ENCODE results near the gene PHACTR3.

The PHACTR3 gene

DNA sequence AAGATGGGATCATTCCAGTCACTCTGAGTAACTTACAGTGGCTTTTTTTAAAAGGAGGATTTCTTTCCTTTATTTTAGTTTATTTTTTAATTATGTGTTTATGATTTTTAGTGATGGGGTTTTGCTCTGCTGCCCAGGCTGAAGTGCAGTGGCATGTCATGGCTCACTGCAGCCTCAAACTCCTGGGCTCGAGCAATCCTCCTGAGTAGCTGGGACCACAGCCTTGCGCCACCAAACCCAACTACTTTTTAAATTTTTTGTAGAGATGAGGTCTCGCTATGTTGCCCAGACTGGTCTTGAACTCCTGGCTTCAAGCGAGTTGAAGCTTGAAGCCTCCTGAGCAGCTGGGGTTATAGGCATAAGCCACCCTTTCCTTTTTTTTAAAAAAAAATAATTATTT is 31.8 kb upstream of the PHACTR3 start:
- WGBS (ENCODE audit: extremely low coverage, insufficient coverage, insufficient read length): no CpG with 5 or more reads among the region's 4 CpGs

GRCh38 chr20:59573837-59574236 is 30.5 kb upstream of the PHACTR3 start:
- H3K27me3 ChIP-seq (ENCODE audit: insufficient read depth, low read length): peaks cover 36% of the 10 kb centered on the region
- H3K79me1 ChIP-seq (ENCODE audit: low read length): no peaks in the 10 kb centered on the region
- no peak overlapping the region for H2BK5ac ChIP-seq (ENCODE audit: low read depth, low read length, poor library complexity)
- no peak overlapping the region for H3K4ac ChIP-seq (ENCODE audit: low read depth, low read length)
- no peak overlapping the region for H4K91ac ChIP-seq (ENCODE audit: low read depth, low read length)
- no CpG with 5 or more reads among the region's 8 CpGs for WGBS (ENCODE audit: extremely low coverage, insufficient coverage, insufficient read length)
- no peak overlapping the region for H2BK120ac ChIP-seq (ENCODE audit: insufficient read depth, low read length, poor library complexity)
- DNase-seq: no peak
- H3K9ac ChIP-seq (ENCODE audit: low read length): no peak overlapping the region
- H2BK12ac ChIP-seq (ENCODE audit: low read length): no peak overlapping the region
- H2AFZ ChIP-seq (ENCODE audit: insufficient read depth, low read length, poor library complexity): no peak overlapping the region
- H3K4me2 ChIP-seq (ENCODE audit: low read length): no peak overlapping the region
- H2AK5ac ChIP-seq (ENCODE audit: low read length): no peak overlapping the region
- H4K12ac ChIP-seq (ENCODE audit: low read depth, low read length): no peak overlapping the region
- H3K14ac ChIP-seq (ENCODE audit: low read length): no peak overlapping the region
- H3K4me1 ChIP-seq (ENCODE audit: control insufficient read depth in 1 of 2, insufficient read depth in 2 of 2, low read length in 2 of 2): no peaks in the 10 kb centered on the region
- H4K8ac ChIP-seq (ENCODE audit: low read depth, low read length): no peak overlapping the region
- no peak overlapping the region for H3K18ac ChIP-seq (ENCODE audit: low read length)
- no peaks in the 10 kb centered on the region for H3K36me3 ChIP-seq (ENCODE audit: control insufficient read depth in 1 of 2, insufficient read depth in 2 of 2, low read length in 2 of 2)
- H3K9me3 ChIP-seq (ENCODE audit: insufficient read depth, low read depth, low read length): peaks cover 7% of the 10 kb centered on the region
- no peaks in the 10 kb centered on the region for H3K79me2 ChIP-seq (ENCODE audit: control insufficient read depth, insufficient read depth, low read length, poor library complexity)
- H3K23ac ChIP-seq (ENCODE audit: low read length): no peak overlapping the region
- no peak overlapping the region for H3K4me3 ChIP-seq (ENCODE audit: low read depth, low read length)
- no peak overlapping the region for H3K27ac ChIP-seq (ENCODE audit: low read depth, low read length)

More for the DNA sequence above, 31.8 kb upstream of the PHACTR3 start:
- H3K27ac ChIP-seq (ENCODE audit: low read depth, low read length): no peak overlapping the region
- H3K79me2 ChIP-seq (ENCODE audit: control insufficient read depth, insufficient read depth, low read length, poor library complexity): no peaks in the 10 kb centered on the region
- no peak overlapping the region for H2BK12ac ChIP-seq (ENCODE audit: low read length)
- no peak overlapping the region for H4K12ac ChIP-seq (ENCODE audit: low read depth, low read length)
- no peak overlapping the region for H3K18ac ChIP-seq (ENCODE audit: low read length)
- H3K4ac ChIP-seq (ENCODE audit: low read depth, low read length): no peak overlapping the region
- H2BK5ac ChIP-seq (ENCODE audit: low read depth, low read length, poor library complexity): no peak overlapping the region
- no peak for DNase-seq
- no peak overlapping the region for H3K9ac ChIP-seq (ENCODE audit: low read length)
- peaks cover 23% of the 10 kb centered on the region for H3K27me3 ChIP-seq (ENCODE audit: insufficient read depth, low read length)
- H2BK120ac ChIP-seq (ENCODE audit: insufficient read depth, low read length, poor library complexity): no peak overlapping the region
- H3K9me3 ChIP-seq (ENCODE audit: insufficient read depth, low read depth, low read length): peaks cover 4% of the 10 kb centered on the region
- no peak overlapping the region for H4K91ac ChIP-seq (ENCODE audit: low read depth, low read length)
- no peak overlapping the region for H4K8ac ChIP-seq (ENCODE audit: low read depth, low read length)
- no peaks in the 10 kb centered on the region for H3K36me3 ChIP-seq (ENCODE audit: control insufficient read depth in 1 of 2, insufficient read depth in 2 of 2, low read length in 2 of 2)
- H3K4me3 ChIP-seq (ENCODE audit: low read depth, low read length): no peak overlapping the region
- no peak overlapping the region for H3K14ac ChIP-seq (ENCODE audit: low read length)
- no peak overlapping the region for H3K4me2 ChIP-seq (ENCODE audit: low read length)
- no peak overlapping the region for H2AK5ac ChIP-seq (ENCODE audit: low read length)
- no peak overlapping the region for H2AFZ ChIP-seq (ENCODE audit: insufficient read depth, low read length, poor library complexity)
- H3K4me1 ChIP-seq (ENCODE audit: control insufficient read depth in 1 of 2, insufficient read depth in 2 of 2, low read length in 2 of 2): no peaks in the 10 kb centered on the region
- no peaks in the 10 kb centered on the region for H3K79me1 ChIP-seq (ENCODE audit: low read length)
- H3K23ac ChIP-seq (ENCODE audit: low read length): no peak overlapping the region

DNA sequence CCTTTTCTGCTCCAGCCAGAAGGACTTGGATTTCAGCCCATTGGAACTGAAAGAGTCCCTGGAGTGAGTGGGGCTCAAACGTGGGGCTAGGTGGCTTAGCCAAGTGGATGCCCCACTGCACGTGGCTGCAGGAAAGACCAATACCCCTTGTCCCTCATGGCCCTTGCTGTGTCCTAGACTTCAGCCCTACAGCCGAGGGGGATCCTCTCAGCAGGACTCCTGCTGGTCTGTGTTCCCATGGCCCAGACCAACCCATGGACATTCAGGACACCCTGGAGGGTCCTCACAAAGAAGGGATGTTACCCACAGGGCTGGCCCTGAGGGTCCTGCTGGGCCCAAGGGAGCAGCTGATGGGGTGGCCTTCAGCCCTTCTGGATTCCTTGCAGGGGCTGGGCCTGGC is 30.0 kb upstream of the PHACTR3 start:
- Histone ChIP-seq H3K27ac (ENCODE audit: low read depth, low read length) (no peak overlapping the region), H3K9me3 (ENCODE audit: insufficient read depth, low read depth, low read length) (peaks cover 9% of the 10 kb centered on the region), H4K12ac (ENCODE audit: low read depth, low read length) (no peak overlapping the region), H3K79me2 (ENCODE audit: control insufficient read depth, insufficient read depth, low read length, poor library complexity) (no peaks in the 10 kb centered on the region), H2AFZ (ENCODE audit: insufficient read depth, low read length, poor library complexity) (no peak overlapping the region), H2AK5ac (ENCODE audit: low read length) (no peak overlapping the region), H3K9ac (ENCODE audit: low read length) (no peak overlapping the region), H3K4me1 (ENCODE audit: control insufficient read depth in 1 of 2, insufficient read depth in 2 of 2, low read length in 2 of 2) (no peaks in the 10 kb centered on the region), H3K4me3 (ENCODE audit: low read depth, low read length) (no peak overlapping the region), H2BK5ac (ENCODE audit: low read depth, low read length, poor library complexity) (no peak overlapping the region), H3K4me2 (ENCODE audit: low read length) (no peak overlapping the region), H3K4ac (ENCODE audit: low read depth, low read length) (no peak overlapping the region), H4K8ac (ENCODE audit: low read depth, low read length) (no peak overlapping the region), H3K79me1 (ENCODE audit: low read length) (no peaks in the 10 kb centered on the region), H3K36me3 (ENCODE audit: control insufficient read depth in 1 of 2, insufficient read depth in 2 of 2, low read length in 2 of 2) (no peaks in the 10 kb centered on the region), H2BK12ac (ENCODE audit: low read length) (no peak overlapping the region), H3K23ac (ENCODE audit: low read length) (no peak overlapping the region), H2BK120ac (ENCODE audit: insufficient read depth, low read length, poor library complexity) (no peak overlapping the region), H3K14ac (ENCODE audit: low read length) (no peak overlapping the region), H4K91ac (ENCODE audit: low read depth, low read length) (no peak overlapping the region), H3K27me3 (ENCODE audit: insufficient read depth, low read length) (peaks cover 38% of the 10 kb centered on the region), H3K18ac (ENCODE audit: low read length) (no peak overlapping the region)
- DNase-seq: no peak
- no CpG with 5 or more reads among the region's 3 CpGs for WGBS (ENCODE audit: extremely low coverage, insufficient coverage, insufficient read length)

DNA sequence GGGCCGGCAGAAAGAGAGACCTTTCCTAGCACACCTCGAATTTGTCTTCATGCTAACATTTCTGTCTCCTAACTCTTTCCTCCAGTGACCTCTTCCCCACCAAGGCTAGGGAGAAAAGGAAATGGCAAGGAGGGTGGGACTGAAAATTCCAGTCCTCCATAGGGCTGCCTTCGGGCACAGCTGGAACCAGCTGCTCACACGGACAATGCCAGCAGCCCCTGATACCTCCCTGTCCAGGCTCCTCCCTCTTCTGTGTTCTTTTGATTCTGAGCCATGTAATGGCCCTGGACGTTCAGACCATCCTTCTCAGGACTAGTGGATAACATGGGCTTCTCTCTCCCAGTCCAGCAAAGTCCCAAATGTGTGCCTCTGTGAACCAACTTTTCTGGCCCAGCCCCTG is 29.1 kb upstream of the PHACTR3 start:
- DNase-seq: no peak
- Histone ChIP-seq H3K36me3 (ENCODE audit: control insufficient read depth in 1 of 2, insufficient read depth in 2 of 2, low read length in 2 of 2) (no peaks in the 10 kb centered on the region), H2BK12ac (ENCODE audit: low read length) (no peak overlapping the region), H4K91ac (ENCODE audit: low read depth, low read length) (no peak overlapping the region), H3K4me3 (ENCODE audit: low read depth, low read length) (no peak overlapping the region), H2BK120ac (ENCODE audit: insufficient read depth, low read length, poor library complexity) (no peak overlapping the region), H2BK5ac (ENCODE audit: low read depth, low read length, poor library complexity) (no peak overlapping the region), H3K27me3 (ENCODE audit: insufficient read depth, low read length) (peaks cover 38% of the 10 kb centered on the region), H4K8ac (ENCODE audit: low read depth, low read length) (no peak overlapping the region), H3K4me2 (ENCODE audit: low read length) (no peak overlapping the region), H3K23ac (ENCODE audit: low read length) (no peak overlapping the region), H3K4me1 (ENCODE audit: control insufficient read depth in 1 of 2, insufficient read depth in 2 of 2, low read length in 2 of 2) (no peaks in the 10 kb centered on the region), H3K18ac (ENCODE audit: low read length) (no peak overlapping the region), H4K12ac (ENCODE audit: low read depth, low read length) (no peak overlapping the region), H3K27ac (ENCODE audit: low read depth, low read length) (no peak overlapping the region), H3K14ac (ENCODE audit: low read length) (no peak overlapping the region), H2AFZ (ENCODE audit: insufficient read depth, low read length, poor library complexity) (no peak overlapping the region), H2AK5ac (ENCODE audit: low read length) (no peak overlapping the region), H3K9me3 (ENCODE audit: insufficient read depth, low read depth, low read length) (peaks cover 9% of the 10 kb centered on the region), H3K9ac (ENCODE audit: low read length) (no peak overlapping the region), H3K79me1 (ENCODE audit: low read length) (no peaks in the 10 kb centered on the region), H3K4ac (ENCODE audit: low read depth, low read length) (no peak overlapping the region), H3K79me2 (ENCODE audit: control insufficient read depth, insufficient read depth, low read length, poor library complexity) (no peaks in the 10 kb centered on the region)
- WGBS (ENCODE audit: extremely low coverage, insufficient coverage, insufficient read length): no CpG with 5 or more reads among the region's 5 CpGs
